SU-DHL-6 (cell line): Measurements from ENCODE around the gene CCDC40.

ENCODE experiments used
- H2AFZ ChIP-seq: fragments of 200-600 bp; sonication (generic); 2 replicates; pipeline ENCODE4 v1.6.1; 2014; ENCODE audit warnings: low read depth, mild to moderate bottlenecking, moderate library complexity, mixed read lengths, antibody characterized with exemption, low read length; ENCODE audit not compliant: severe bottlenecking
- H3F3A ChIP-seq: fragments of 200-600 bp; shearing (Covaris generic); 2 replicates; pipeline ENCODE4 v1.6.0; 2016; ENCODE audit warnings: antibody characterized with exemption, mild to moderate bottlenecking; ENCODE audit not compliant: insufficient read depth
- H3K27ac ChIP-seq: fragments of 200-600 bp; sonication (generic); 2 replicates; pipeline ENCODE4 v1.5.1; 2016; ENCODE audit warnings: low read depth, mild to moderate bottlenecking, low read length, moderate library complexity, mixed read lengths
- H3K27me3 ChIP-seq: fragments of 200-600 bp; sonication (generic), shearing (Covaris generic); 2 replicates; pipeline ENCODE4 v1.6.0; 2014; ENCODE audit warnings: mild to moderate bottlenecking, low read length
- H3K36me3 ChIP-seq: fragments of 200-600 bp; sonication (generic); 2 replicates; pipeline ENCODE4 v1.6.1; 2014; ENCODE audit warnings: mild to moderate bottlenecking, low read length, mixed read lengths
- H3K4me2 ChIP-seq: fragments of 300-600, 200-600 bp; shearing (Covaris generic), sonication (generic); 2 replicates; pipeline ENCODE4 v1.6.0; 2014; ENCODE audit warnings: low read length, low read depth, mild to moderate bottlenecking; ENCODE audit not compliant: poor library complexity, severe bottlenecking
- H3K4me3 ChIP-seq: fragments of 200-600 bp; sonication (generic); 2 replicates; pipeline ENCODE4 v1.5.1; 2014; ENCODE audit warnings: antibody characterized with exemption, low read length, mild to moderate bottlenecking, mixed read lengths; ENCODE audit not compliant: insufficient read depth, poor library complexity, severe bottlenecking
- H3K79me2 ChIP-seq: fragments of 200-600 bp; sonication (generic); 2 replicates; pipeline ENCODE4 v1.6.1; 2014; ENCODE audit warnings: mild to moderate bottlenecking, low read length, moderate library complexity; ENCODE audit not compliant: insufficient read depth
- H3K9ac ChIP-seq: fragments of 200-600 bp; sonication (generic); 2 replicates; pipeline ENCODE4 v1.7.0; 2014; ENCODE audit warnings: mild to moderate bottlenecking, low read length
- H3K9me2 ChIP-seq: fragments of 200-600 bp; sonication (generic); replicated peaks from 2 replicates; pipeline ENCODE4 v1.6.1; 2014; ENCODE audit warnings: low read length; ENCODE audit not compliant: insufficient read depth
- H3K9me3 ChIP-seq: fragments of 200-600 bp; sonication (generic); 2 replicates; pipeline ENCODE4 v1.6.1; 2014; ENCODE audit warnings: low read length, mixed read lengths; ENCODE audit not compliant: insufficient read depth
- H4K20me1 ChIP-seq: fragments of 200-600 bp; sonication (generic); 2 replicates; pipeline ENCODE4 v1.6.1; 2014; ENCODE audit warnings: low read depth, mild to moderate bottlenecking, antibody characterized with exemption, low read length, moderate library complexity, mixed read lengths
- CTCF ChIP-seq: fragments of 200-600 bp; sonication (generic); IDR thresholded peaks from one replicate; pipeline ENCODE4 v1.5.1; 2017; ENCODE audit warnings: antibody characterized with exemption, mild to moderate bottlenecking, low read length, moderate library complexity; ENCODE audit not compliant: insufficient read depth, poor library complexity, severe bottlenecking
- EZH2phosphoT487 ChIP-seq: fragments of 200-600 bp; sonication (generic), shearing (Covaris generic); conservative IDR thresholded peaks from 2 replicates; pipeline ENCODE4 v1.6.1; 2018; ENCODE audit warnings: mild to moderate bottlenecking, antibody characterized with exemption, low read length, moderate library complexity, mixed read lengths

CCDC40 gene

GRCh38 chr17:80008383-80008840 is 28.0 kb upstream of the CCDC40 start:
- Histone ChIP-seq H3K9ac (no peak overlapping the region), H2AFZ (no peak overlapping the region), H3K9me2 (no peaks in the 10 kb centered on the region), H3K4me3 (no peak overlapping the region), H3K79me2 (no peaks in the 10 kb centered on the region), H3K9me3 (no peaks in the 10 kb centered on the region), H3K4me2 (no peak overlapping the region), H4K20me1 (no peaks in the 10 kb centered on the region), H3K36me3 (no peaks in the 10 kb centered on the region), H3F3A (no peaks in the 10 kb centered on the region), H3K27ac (no peak overlapping the region), H3K27me3 (no peaks in the 10 kb centered on the region)
- TF ChIP-seq EZH2phosphoT487 (no peak), CTCF (peak; percentile 78)

- Histone ChIP-seq H4K20me1 (no peaks in the 10 kb centered on the region), H3F3A (no peaks in the 10 kb centered on the region), H2AFZ (no peak overlapping the region), H3K36me3 (no peaks in the 10 kb centered on the region), H3K27me3 (no peaks in the 10 kb centered on the region), H3K79me2 (no peaks in the 10 kb centered on the region), H3K9me2 (no peaks in the 10 kb centered on the region), H3K9ac (no peak overlapping the region), H3K27ac (no peak overlapping the region), H3K4me2 (no peak overlapping the region), H3K4me3 (no peak overlapping the region), H3K9me3 (no peaks in the 10 kb centered on the region)
- TF ChIP-seq CTCF (no peak), EZH2phosphoT487 (no peak)
Observed at GRCh38 chr17:80008848-80009247, 27.6 kb upstream of the CCDC40 start.

- Histone ChIP-seq H3K79me2 (no peaks in the 10 kb centered on the region), H3K9me2 (no peaks in the 10 kb centered on the region), H3K9ac (no peak overlapping the region), H4K20me1 (no peaks in the 10 kb centered on the region), H3K27me3 (no peaks in the 10 kb centered on the region), H3F3A (no peaks in the 10 kb centered on the region), H3K9me3 (no peaks in the 10 kb centered on the region; the same call in 1 of the 2 replicates), H2AFZ (no peak overlapping the region), H3K36me3 (no peaks in the 10 kb centered on the region), H3K27ac (no peak overlapping the region), H3K4me3 (no peak overlapping the region), H3K4me2 (no peak overlapping the region)
- TF ChIP-seq CTCF (no peak), EZH2phosphoT487 (no peak)
Observed at GRCh38 chr17:80009391-80010282, 26.8 kb upstream of the CCDC40 start.
